B cell (primary cell): ENCODE data around the gene ANKS1B. TPM values are rescaled to one million over a fixed set of nuclear protein-coding genes. Genes with fewer than 3 reads are reported as not detected.

Experiments
- ATAC-seq: fragments of 200-7000 bp; cut with Tn5 transposase; one replicate; pipeline ENCODE4 v1.10.0; 2021; ENCODE audit warnings: low read depth, mild to moderate bottlenecking, moderate number of reproducible peaks, moderate library complexity
- CTCF ChIA-PET: fragments of 350-600 bp; sonication (Branson Sonifier 250); formaldehyde crosslinking; loops from one replicate; lab custom pipeline; 2021; ENCODE audit warnings: antibody characterized with exemption, inconsistent platforms; lab: Charles Lee
- POLR2A ChIA-PET: fragments of 350-600 bp; sonication (Branson Sonifier 250); formaldehyde crosslinking; loops from one replicate; lab custom pipeline; 2021; ENCODE audit warnings: antibody characterized with exemption; lab: Charles Lee
- DNase-seq: peaks from one replicate; pipeline ENCODE4 v3.0.0; 2013
- H2AFZ ChIP-seq: 2 replicates; pipeline ENCODE4 v1.6.1; 2012; ENCODE audit warnings: mild to moderate bottlenecking, low read depth, low read length; ENCODE audit not compliant: insufficient read depth, poor library complexity, severe bottlenecking
- H3K27ac ChIP-seq, 2 donors: 1 replicate in 1 of 2; 2 replicates in 1 of 2; pipeline ENCODE4 v1.5.1; 2012 to 2013; ENCODE audit warnings: low read length in 2 of 2, mild to moderate bottlenecking in 2 of 2, moderate library complexity in 1 of 2
- H3K27me3 ChIP-seq, 4 experiments: fragments of 200-600 bp in 1 of 4; sonication (generic) in 1 of 4; replicated peaks in 1 of 4; 1 replicate in 2 of 4; 2 replicates in 2 of 4; pipeline versions ENCODE4 v1.6.1 to v1.7.0; 2013 to 2016; ENCODE audit warnings: low read length in 3 of 4, mild to moderate bottlenecking in 2 of 4, mixed read lengths in 1 of 4, moderate library complexity in 1 of 4; ENCODE audit not compliant: insufficient read depth in 4 of 4, control insufficient read depth in 3 of 4; ENCODE audit errors: control extremely low read depth in 1 of 4
- H3K36me3 ChIP-seq, 2 experiments: replicated peaks in 1 of 2; 1 replicate in 1 of 2; 2 replicates in 1 of 2; pipeline versions ENCODE4 v1.6.1 to v1.7.1; 2013; ENCODE audit warnings: low read length in 1 of 2; ENCODE audit not compliant: insufficient read depth in 2 of 2, control insufficient read depth in 1 of 2; ENCODE audit errors: control extremely low read depth in 1 of 2, extremely low read depth in 1 of 2
- H3K4me1 ChIP-seq, 2 donors: fragments of 200-600 bp in 1 of 2; sonication (generic) in 1 of 2; 1 replicate in 1 of 2; 2 replicates in 1 of 2; pipeline versions ENCODE4 v1.5.1 to v1.6.1; 2013 to 2017; ENCODE audit warnings: low read length in 2 of 2; ENCODE audit not compliant: control insufficient read depth in 2 of 2, insufficient read depth in 2 of 2
- H3K4me2 ChIP-seq: replicated peaks from 2 replicates; pipeline ENCODE3; 2012; ENCODE audit warnings: mild to moderate bottlenecking, low read depth, low read length; ENCODE audit not compliant: poor library complexity, severe bottlenecking
- H3K4me3 ChIP-seq, 5 experiments: fragments of 200-600 bp in 1 of 5; sonication (generic) in 1 of 5; 1 replicate in 3 of 5; 2 replicates in 2 of 5; pipeline versions ENCODE4 v1.5.1 to v1.7.0; 2011 to 2016; ENCODE audit warnings: low read length in 4 of 5, mild to moderate bottlenecking in 4 of 5, low read depth in 2 of 5, control low read depth in 1 of 5, moderate library complexity in 1 of 5; ENCODE audit not compliant: insufficient read depth in 1 of 5; ENCODE audit errors: control extremely low read depth in 1 of 5, extremely low read depth in 1 of 5
- H3K79me2 ChIP-seq: fragments of 200-600 bp; sonication (generic); one replicate; pipeline ENCODE4 v1.6.0; 2016; ENCODE audit warnings: low read length; ENCODE audit not compliant: control insufficient read depth, insufficient read depth
- H3K9ac ChIP-seq: fragments of 200-600 bp; sonication (generic); 2 replicates; pipeline ENCODE4 v1.6.1; 2017; ENCODE audit warnings: mild to moderate bottlenecking, low read length, moderate library complexity
- H3K9me3 ChIP-seq, 3 donors: one replicate each; pipeline versions ENCODE4 v1.6.1 to v1.7.1; 2013; ENCODE audit warnings: low read length in 2 of 3; ENCODE audit not compliant: control insufficient read depth in 2 of 3, insufficient read depth in 1 of 3; ENCODE audit errors: control extremely low read depth in 1 of 3
- H4K20me1 ChIP-seq: 2 replicates; pipeline ENCODE4 v1.6.0; 2012; ENCODE audit warnings: mild to moderate bottlenecking, low read length; ENCODE audit not compliant: insufficient read depth, control insufficient read depth, poor library complexity, severe bottlenecking
- H3K27ac Mint-ChIP-seq: one replicate; pipeline ENCODE4 v1.8.0; 2021; ENCODE audit warnings: mixed read lengths
- H3K27me3 Mint-ChIP-seq: one replicate; pipeline ENCODE4 v1.8.0; 2021; ENCODE audit warnings: mixed read lengths
- H3K4me1 Mint-ChIP-seq: one replicate; pipeline ENCODE4 v1.8.0; 2021; ENCODE audit warnings: mixed read lengths
- H3K4me3 Mint-ChIP-seq: one replicate; pipeline ENCODE4 v1.8.0; 2021; ENCODE audit warnings: mixed read lengths
- H3K9me3 Mint-ChIP-seq: one replicate; pipeline ENCODE4 v1.8.0; 2022; ENCODE audit warnings: mixed read lengths; ENCODE audit not compliant: insufficient read depth
- EZH2 ChIP-seq: IDR thresholded peaks from 2 replicates; pipeline ENCODE4 v1.6.1; 2012; ENCODE audit warnings: borderline replicate concordance, low read depth, mild to moderate bottlenecking, moderate library complexity, low read length; ENCODE audit not compliant: insufficient read depth, poor library complexity, severe bottlenecking
- WGBS: methylation state at CpG from one replicate; pipeline ENCODE4 v1.1.5; 2013; ENCODE audit warnings: missing lambda C conversion rate; ENCODE audit not compliant: insufficient coverage; 5-methylcytosine and 5-hydroxymethylcytosine counted together
- intact Hi-C: fragments of 100-400 bp; cut with micrococcal nuclease; formaldehyde crosslinking; loops from one replicate; pipeline ENCODE4 v1.10.0; 2022
- polyA plus RNA-seq: library from polyadenylated mRNA; depleted of rRNA; stranded (reverse); fragments of >200 nt; gene quantifications from 2 replicates; pipeline ENCODE4 v1.2.3, GENCODE V29; 2012
- total RNA-seq, 2 donors: library from RNA; stranded (reverse); fragments of 120-200 nt in 1 of 2; gene quantifications; 1 replicate in 1 of 2; 2 replicates in 1 of 2; pipeline versions ENCODE4 v1.2.3 to v1.2.4, GENCODE V29; 2013 to 2022
- TF ChIP-seq, protein P1 (sequence below): fragments of 200-600 bp; IDR thresholded peaks from one replicate; pipeline ENCODE4 v1.8.0; 2022; ENCODE audit warnings: antibody characterized with exemption, mild to moderate bottlenecking

Gene ANKS1B
- total and polyA plus RNA-seq, 2 donors (not counting 1 experiment from before 2014, with no cell fraction given), result not detected

DNA sequence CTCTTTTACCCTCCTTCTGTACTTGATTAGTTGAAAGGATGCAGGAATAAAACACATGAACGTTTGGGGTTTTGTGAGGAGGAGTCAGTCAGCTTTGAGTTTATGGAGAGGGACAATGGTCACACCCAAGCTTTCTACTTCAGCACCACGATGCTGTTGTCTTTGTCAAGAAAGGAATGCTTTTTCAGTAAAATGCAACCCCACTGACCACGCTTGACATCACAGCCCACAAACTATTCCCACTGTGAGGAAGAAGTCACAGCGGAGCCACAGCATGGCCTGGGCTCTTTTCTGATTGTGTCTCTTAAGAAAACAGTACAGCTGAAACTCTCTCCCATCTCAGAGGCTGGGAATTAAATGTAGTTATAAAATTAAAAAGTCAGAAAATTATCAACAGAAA, 1204.5 kb downstream of the ANKS1B start:
- no peak overlapping the region for H3K4me3 Mint-ChIP-seq
- POLR2A ChIA-PET, result no interaction called here

DNA sequence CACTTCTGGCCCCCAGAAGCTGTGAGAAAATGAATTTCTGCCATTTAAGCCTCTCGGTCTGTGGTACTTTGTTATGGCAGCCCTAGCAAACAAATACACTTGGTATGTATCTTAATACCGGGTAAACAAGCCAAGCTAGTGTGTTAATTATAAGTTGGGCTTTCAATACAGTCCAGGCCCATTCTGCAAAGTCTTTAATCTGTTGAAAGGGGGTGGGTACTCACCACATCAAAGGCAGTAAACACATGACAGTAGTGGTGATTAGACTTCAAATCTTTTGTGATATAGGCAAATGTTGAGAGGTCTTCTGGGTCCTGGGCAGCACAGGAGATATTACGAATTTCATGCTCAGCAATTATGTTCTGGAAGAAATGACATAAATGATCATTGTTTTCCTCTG, 1211.9 kb downstream of the ANKS1B start:
- TF ChIP-seq, protein P1, sequence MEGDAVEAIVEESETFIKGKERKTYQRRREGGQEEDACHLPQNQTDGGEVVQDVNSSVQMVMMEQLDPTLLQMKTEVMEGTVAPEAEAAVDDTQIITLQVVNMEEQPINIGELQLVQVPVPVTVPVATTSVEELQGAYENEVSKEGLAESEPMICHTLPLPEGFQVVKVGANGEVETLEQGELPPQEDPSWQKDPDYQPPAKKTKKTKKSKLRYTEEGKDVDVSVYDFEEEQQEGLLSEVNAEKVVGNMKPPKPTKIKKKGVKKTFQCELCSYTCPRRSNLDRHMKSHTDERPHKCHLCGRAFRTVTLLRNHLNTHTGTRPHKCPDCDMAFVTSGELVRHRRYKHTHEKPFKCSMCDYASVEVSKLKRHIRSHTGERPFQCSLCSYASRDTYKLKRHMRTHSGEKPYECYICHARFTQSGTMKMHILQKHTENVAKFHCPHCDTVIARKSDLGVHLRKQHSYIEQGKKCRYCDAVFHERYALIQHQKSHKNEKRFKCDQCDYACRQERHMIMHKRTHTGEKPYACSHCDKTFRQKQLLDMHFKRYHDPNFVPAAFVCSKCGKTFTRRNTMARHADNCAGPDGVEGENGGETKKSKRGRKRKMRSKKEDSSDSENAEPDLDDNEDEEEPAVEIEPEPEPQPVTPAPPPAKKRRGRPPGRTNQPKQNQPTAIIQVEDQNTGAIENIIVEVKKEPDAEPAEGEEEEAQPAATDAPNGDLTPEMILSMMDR, result no peak
- TF ChIP-seq EZH2, result no peak
- no peak for ATAC-seq
- Histone ChIP-seq H3K27me3 (no peaks in the 10 kb centered on the region), H3K9ac (no peak overlapping the region), H3K79me2 (no peaks in the 10 kb centered on the region), H3K4me1 (no peaks in the 10 kb centered on the region), H4K20me1 (no peaks in the 10 kb centered on the region), H3K4me3 (no peak overlapping the region), H3K9me3 (no peaks in the 10 kb centered on the region), H2AFZ (no peak overlapping the region), H3K27ac (no peak overlapping the region), H3K36me3 (no peaks in the 10 kb centered on the region), H3K4me2 (no peak overlapping the region)
- ChIA-PET POLR2A (no interaction called here), CTCF (no interaction called here)
- Mint-ChIP-seq H3K27ac (no peak overlapping the region), H3K9me3 (no peaks in the 10 kb centered on the region), H3K4me1 (no peaks in the 10 kb centered on the region), H3K27me3 (peaks cover 5% of the 10 kb centered on the region), H3K4me3 (no peak overlapping the region)
- 100% methylated on average over 2 of the region's 3 CpGs for WGBS
- no peak for DNase-seq
- intact Hi-C loops, result no loop called here

More for the DNA sequence above, 1204.5 kb downstream of the ANKS1B start:
- no peaks in the 10 kb centered on the region for H3K9me3 ChIP-seq
- intact Hi-C loops, result no loop called here
- CTCF ChIA-PET, result no interaction called here
- H3K4me1 ChIP-seq, result no peaks in the 10 kb centered on the region
- Mint-ChIP-seq H3K9me3 (no peaks in the 10 kb centered on the region), H3K27me3 (peaks cover 23% of the 10 kb centered on the region), H3K27ac (no peak overlapping the region), H3K4me1 (no peaks in the 10 kb centered on the region)
- no peak overlapping the region for H3K9ac ChIP-seq
- WGBS, result no CpG with 5 or more reads among the region's 4 CpGs
- no peaks in the 10 kb centered on the region for H3K79me2 ChIP-seq
- DNase-seq (no peak), ATAC-seq (no peak)
- no peak overlapping the region for H2AFZ ChIP-seq
- H3K4me3 ChIP-seq, result no peak overlapping the region
- H4K20me1 ChIP-seq, result no peaks in the 10 kb centered on the region
- H3K36me3 ChIP-seq, result no peaks in the 10 kb centered on the region
- no peak overlapping the region for H3K4me2 ChIP-seq
- no peak for TF ChIP-seq EZH2
- TF ChIP-seq, protein P1, result no peak
- no peak overlapping the region for H3K27ac ChIP-seq
- H3K27me3 ChIP-seq, result no peaks in the 10 kb centered on the region
